Measurements from ENCODE around the gene MAML3.

Gene MAML3

GRCh38 chr4:139817657-139818452 lies 336.1 kb downstream of the MAML3 start:
- TF ChIP-seq, protein P1, sequence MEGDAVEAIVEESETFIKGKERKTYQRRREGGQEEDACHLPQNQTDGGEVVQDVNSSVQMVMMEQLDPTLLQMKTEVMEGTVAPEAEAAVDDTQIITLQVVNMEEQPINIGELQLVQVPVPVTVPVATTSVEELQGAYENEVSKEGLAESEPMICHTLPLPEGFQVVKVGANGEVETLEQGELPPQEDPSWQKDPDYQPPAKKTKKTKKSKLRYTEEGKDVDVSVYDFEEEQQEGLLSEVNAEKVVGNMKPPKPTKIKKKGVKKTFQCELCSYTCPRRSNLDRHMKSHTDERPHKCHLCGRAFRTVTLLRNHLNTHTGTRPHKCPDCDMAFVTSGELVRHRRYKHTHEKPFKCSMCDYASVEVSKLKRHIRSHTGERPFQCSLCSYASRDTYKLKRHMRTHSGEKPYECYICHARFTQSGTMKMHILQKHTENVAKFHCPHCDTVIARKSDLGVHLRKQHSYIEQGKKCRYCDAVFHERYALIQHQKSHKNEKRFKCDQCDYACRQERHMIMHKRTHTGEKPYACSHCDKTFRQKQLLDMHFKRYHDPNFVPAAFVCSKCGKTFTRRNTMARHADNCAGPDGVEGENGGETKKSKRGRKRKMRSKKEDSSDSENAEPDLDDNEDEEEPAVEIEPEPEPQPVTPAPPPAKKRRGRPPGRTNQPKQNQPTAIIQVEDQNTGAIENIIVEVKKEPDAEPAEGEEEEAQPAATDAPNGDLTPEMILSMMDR (IDR thresholded peaks at IDR 0.05; ENCODE audit: low read depth, low read length, missing control alignments), result no peak
- DNase-seq (ENCODE audit: extremely low read depth, low read depth), result no peak
- H3K4me3 ChIP-seq (replicated peaks; ENCODE audit: low read depth, low read length), result no peak overlapping the region

DNA sequence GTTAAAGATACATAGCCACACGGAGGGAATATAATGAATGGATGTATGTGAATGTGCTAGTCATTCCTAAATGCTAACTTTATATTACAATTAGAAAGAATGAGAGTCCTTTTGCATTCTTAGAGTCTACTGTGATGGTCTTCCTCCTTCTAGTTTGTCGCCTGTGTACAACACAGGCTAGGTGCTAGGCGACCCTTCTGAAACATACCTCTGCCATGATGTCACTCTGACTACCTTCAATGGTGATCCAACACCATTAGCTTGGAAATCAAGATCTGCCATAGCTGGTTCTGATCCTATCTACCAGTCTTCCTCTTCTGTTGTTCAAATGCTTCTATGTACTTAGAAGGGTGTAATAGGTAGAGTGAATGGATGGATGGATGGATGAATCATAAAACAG lies 337.1 kb downstream of the MAML3 start:
- TF ChIP-seq, protein P1 (IDR thresholded peaks at IDR 0.05; ENCODE audit: low read depth, low read length, missing control alignments), result no peak
- DNase-seq (ENCODE audit: extremely low read depth, low read depth), result no peak
- no peak overlapping the region for H3K4me3 ChIP-seq (replicated peaks; ENCODE audit: low read depth, low read length)

- TF ChIP-seq, protein P1 (IDR thresholded peaks at IDR 0.05; ENCODE audit: low read depth, low read length, missing control alignments), result no peak
- peak; percentile 36 for DNase-seq (ENCODE audit: extremely low read depth, low read depth)
Observed at GRCh38 chr4:139815778-139816601, 338.0 kb downstream of the MAML3 start.

DNA sequence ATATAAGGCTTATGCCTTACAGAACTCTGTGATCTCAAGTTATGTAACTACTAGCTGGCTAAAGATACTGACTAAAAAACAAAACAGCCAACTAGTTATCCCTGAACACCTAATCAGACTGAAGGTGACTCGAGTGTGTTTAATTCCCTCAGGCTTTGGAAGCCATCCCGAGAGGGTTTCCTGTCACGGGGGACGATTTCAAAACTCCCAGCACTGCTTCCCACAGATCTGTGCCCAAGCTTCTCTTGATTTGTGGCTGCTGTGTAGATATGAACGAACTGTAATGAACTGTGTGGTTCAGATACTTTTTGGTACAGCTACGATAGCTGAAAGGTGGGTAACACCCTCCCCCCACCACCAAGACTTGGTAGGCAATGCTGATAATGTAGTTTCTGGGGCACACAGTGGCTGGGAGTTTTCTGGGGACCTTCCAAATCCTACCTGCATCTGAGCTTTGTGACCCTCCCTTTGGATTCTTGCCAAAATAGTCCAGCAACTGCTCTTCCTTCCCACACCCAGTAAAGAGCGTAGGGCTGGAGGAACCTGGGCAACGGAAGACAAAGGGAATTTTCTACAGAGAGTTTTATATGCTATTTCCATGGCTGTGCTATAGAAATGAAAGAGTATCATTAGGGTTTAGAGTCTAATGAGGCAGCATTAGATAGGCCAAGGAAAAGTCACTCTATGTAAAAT lies 339.5 kb downstream of the MAML3 start:
- TF ChIP-seq, protein P1 (IDR thresholded peaks at IDR 0.05; ENCODE audit: low read depth, low read length, missing control alignments), result no peak
- DNase-seq (ENCODE audit: extremely low read depth, low read depth), result no peak
- H3K4me3 ChIP-seq (replicated peaks; ENCODE audit: low read depth, low read length), result no peak overlapping the region

More at GRCh38 chr4:139815778-139816601, 338.0 kb downstream of the MAML3 start:
- peak overlapping the region; percentile 37 for H3K4me3 ChIP-seq (replicated peaks; ENCODE audit: low read depth, low read length)

- H3K4me3 ChIP-seq (replicated peaks; ENCODE audit: low read depth, low read length), result no peak overlapping the region
- no peak for DNase-seq (ENCODE audit: extremely low read depth, low read depth)
- TF ChIP-seq, protein P1 (IDR thresholded peaks at IDR 0.05; ENCODE audit: low read depth, low read length, missing control alignments), result no peak
Observed at GRCh38 chr4:139813881-139814280, 340.1 kb downstream of the MAML3 start.

DNA sequence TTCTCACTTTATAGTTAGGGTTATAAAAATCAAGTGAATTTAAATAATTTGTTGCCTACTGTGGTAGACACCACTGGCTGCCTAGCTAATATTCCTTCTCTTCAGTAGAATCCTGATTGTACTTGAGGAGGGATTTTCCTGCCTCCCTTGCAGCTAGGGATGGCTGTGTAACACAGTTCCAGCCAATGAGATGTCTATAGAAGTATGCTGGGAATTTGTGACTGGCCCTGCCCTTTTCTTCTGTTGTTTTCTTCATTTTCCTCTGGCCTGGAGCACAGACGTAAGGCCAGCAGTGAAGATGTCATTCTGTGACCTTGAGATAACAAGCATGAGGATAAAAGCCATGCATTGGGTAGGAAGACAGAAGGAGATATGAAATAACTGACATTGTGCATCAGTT lies 343.3 kb downstream of the MAML3 start:
- H3K4me3 ChIP-seq (replicated peaks; ENCODE audit: low read depth, low read length), result no peak overlapping the region
- TF ChIP-seq, protein P1 (IDR thresholded peaks at IDR 0.05; ENCODE audit: low read depth, low read length, missing control alignments), result no peak
- DNase-seq (ENCODE audit: extremely low read depth, low read depth), result no peak

Data from HFF-Myc (cell line).